ENCODE results near the gene TOR1A. TPM values are rescaled to one million over a fixed set of nuclear protein-coding genes. Genes with fewer than 3 reads are reported as not detected.

TOR1A gene
- total and polyA plus RNA-seq, 8 donors = 32.0 to 40.0 (median 36.3) TPM

- peaks cover 0 to 6% of the 10 kb centered on the region in 2 donors for H3K36me3 ChIP-seq
- no peak overlapping the region for H3K27ac ChIP-seq
- no peaks in the 10 kb centered on the region for H3K27me3 ChIP-seq
- H3K4me1 ChIP-seq = peaks cover 0 to 7% of the 10 kb centered on the region in 2 donors
- DNase-seq = no peak
- no peak for ATAC-seq
- intact Hi-C loops (cut with DNase I) = no loop called here
- TF ChIP-seq, protein P1, sequence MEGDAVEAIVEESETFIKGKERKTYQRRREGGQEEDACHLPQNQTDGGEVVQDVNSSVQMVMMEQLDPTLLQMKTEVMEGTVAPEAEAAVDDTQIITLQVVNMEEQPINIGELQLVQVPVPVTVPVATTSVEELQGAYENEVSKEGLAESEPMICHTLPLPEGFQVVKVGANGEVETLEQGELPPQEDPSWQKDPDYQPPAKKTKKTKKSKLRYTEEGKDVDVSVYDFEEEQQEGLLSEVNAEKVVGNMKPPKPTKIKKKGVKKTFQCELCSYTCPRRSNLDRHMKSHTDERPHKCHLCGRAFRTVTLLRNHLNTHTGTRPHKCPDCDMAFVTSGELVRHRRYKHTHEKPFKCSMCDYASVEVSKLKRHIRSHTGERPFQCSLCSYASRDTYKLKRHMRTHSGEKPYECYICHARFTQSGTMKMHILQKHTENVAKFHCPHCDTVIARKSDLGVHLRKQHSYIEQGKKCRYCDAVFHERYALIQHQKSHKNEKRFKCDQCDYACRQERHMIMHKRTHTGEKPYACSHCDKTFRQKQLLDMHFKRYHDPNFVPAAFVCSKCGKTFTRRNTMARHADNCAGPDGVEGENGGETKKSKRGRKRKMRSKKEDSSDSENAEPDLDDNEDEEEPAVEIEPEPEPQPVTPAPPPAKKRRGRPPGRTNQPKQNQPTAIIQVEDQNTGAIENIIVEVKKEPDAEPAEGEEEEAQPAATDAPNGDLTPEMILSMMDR (IDR thresholded peaks at IDR 0.05) = no peak
- H3K9me3 ChIP-seq = no peaks in the 10 kb centered on the region
- no peak overlapping the region for H3K4me3 ChIP-seq
These were observed 21.4 kb upstream of the TOR1A start for GRCh38 chr9:129845373-129845772.

GRCh38 chr9:129841071-129841470, 17.1 kb upstream of the TOR1A start:
- DNase-seq = no peak
- ATAC-seq = no peak
- Histone ChIP-seq H3K4me3 (no peak overlapping the region), H3K36me3 (no peaks in the 10 kb centered on the region), H3K4me1 (peaks cover 0 to 37% of the 10 kb centered on the region in 2 donors), H3K27me3 (no peaks in the 10 kb centered on the region), H3K9me3 (no peaks in the 10 kb centered on the region), H3K27ac (no peak overlapping the region)
- intact Hi-C loops (cut with DNase I) = no loop called here
- TF ChIP-seq, protein P1 (IDR thresholded peaks at IDR 0.05) = no peak

DNA sequence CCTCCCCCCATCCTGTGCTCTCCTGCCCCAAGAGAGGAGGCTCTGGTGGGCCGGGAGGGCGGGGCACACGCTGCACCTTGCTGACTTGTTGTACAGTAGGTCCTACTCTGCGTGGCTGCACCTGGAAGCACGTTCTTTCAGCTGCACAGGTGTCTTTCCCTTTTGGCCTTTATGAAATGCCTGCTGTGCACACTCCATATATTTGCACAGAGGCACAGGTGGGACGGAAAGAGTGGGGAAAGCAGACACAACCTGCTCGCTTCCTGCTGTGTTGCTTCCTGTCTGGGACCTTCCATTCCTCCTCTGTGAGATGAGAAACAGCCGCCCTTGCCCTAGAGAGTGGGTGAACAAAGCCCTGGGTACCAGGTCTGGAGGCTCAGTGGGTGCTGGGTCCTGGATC, 16.1 kb upstream of the TOR1A start:
- DNase-seq (no peak), ATAC-seq (no peak)
- H3K4me1 ChIP-seq = peaks cover 0 to 40% of the 10 kb centered on the region in 2 donors
- no peaks in the 10 kb centered on the region for H3K36me3 ChIP-seq
- H3K4me3 ChIP-seq = no peak overlapping the region
- no peaks in the 10 kb centered on the region for H3K9me3 ChIP-seq
- H3K27ac ChIP-seq = no peak overlapping the region
- no peaks in the 10 kb centered on the region for H3K27me3 ChIP-seq
- TF ChIP-seq, protein P1 (IDR thresholded peaks at IDR 0.05) = no peak
- intact Hi-C loops (cut with DNase I) = no loop called here

DNA sequence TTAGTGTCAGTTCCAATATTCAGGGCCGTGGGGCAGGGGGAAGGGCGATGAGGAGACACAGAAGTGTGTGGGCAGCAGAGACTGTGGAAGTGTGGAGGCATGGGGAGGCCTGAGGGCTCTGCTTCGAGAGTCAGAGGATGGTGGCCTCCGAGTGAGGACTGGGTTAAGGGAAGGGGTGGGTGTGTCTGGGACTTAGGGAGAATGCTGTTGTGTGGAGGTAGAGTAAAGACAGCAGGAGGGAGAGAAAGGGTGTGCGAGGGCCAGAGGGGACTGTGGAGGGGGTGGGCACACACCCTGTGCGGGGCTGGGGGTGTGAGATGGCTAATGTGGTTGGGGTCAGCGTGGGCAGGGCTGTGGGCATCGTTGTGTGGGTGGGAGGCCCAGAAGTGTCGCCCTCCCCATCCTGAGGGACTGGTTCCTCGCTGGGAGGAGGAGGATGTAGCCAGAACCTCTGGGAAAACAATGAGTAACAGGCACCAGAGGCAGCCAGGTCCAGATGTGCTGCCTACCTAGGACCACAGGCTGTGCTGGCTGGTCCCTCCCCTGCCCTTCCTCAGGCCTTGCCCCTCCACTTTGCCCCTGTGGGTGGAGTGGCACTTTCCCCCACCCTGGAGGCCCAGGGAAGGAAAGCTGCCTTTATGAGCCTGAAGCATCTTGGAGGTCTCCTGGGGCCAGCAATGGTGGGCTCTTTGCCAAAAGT, 15.5 kb upstream of the TOR1A start:
- H3K4me3 ChIP-seq = no peak overlapping the region
- no peak overlapping the region for H3K27ac ChIP-seq
- no peaks in the 10 kb centered on the region for H3K27me3 ChIP-seq
- TF ChIP-seq, protein P1 (IDR thresholded peaks at IDR 0.05) = no peak
- peaks cover under 1 to 42% of the 10 kb centered on the region in 2 donors for H3K4me1 ChIP-seq
- H3K9me3 ChIP-seq = no peaks in the 10 kb centered on the region
- H3K36me3 ChIP-seq = no peaks in the 10 kb centered on the region
- DNase-seq (no peak), ATAC-seq (no peak)
- intact Hi-C loops (cut with DNase I) = no loop called here

GRCh38 chr9:129838707-129839259, 14.8 kb upstream of the TOR1A start:
- DNase-seq = no peak
- no peak for ATAC-seq
- H3K27ac ChIP-seq = no peak overlapping the region
- intact Hi-C loops (cut with DNase I) = no loop called here
- TF ChIP-seq, protein P1 (IDR thresholded peaks at IDR 0.05) = no peak
- no peaks in the 10 kb centered on the region for H3K27me3 ChIP-seq
- no peak overlapping the region for H3K4me3 ChIP-seq
- no peaks in the 10 kb centered on the region for H3K36me3 ChIP-seq
- no peaks in the 10 kb centered on the region for H3K9me3 ChIP-seq
- peaks cover 7 to 48% of the 10 kb centered on the region in 2 donors for H3K4me1 ChIP-seq
